Activated T-helper 1 cell treated with Interleukin-2 at 50 U/mL for 16 hours (primary cell): ENCODE measurements around the gene TSPAN18.

Experiments used
- DNase-seq: peaks from one replicate; pipeline ENCODE4 v3.0.0-alpha.2; 2020; ENCODE audit warnings: low read depth

Gene TSPAN18

GRCh38 chr11:44737245-44738085 is 10.7 kb downstream of the TSPAN18 start:
- no peak for DNase-seq

- DNase-seq, result no peak
Observed at GRCh38 chr11:44738791-44739190, 12.0 kb downstream of the TSPAN18 start.

- no peak for DNase-seq
Observed at GRCh38 chr11:44740967-44741366, 14.2 kb downstream of the TSPAN18 start.

GRCh38 chr11:44741976-44742375 is 15.2 kb downstream of the TSPAN18 start:
- no peak for DNase-seq

- no peak for DNase-seq
Observed at GRCh38 chr11:44742508-44743246, 15.9 kb downstream of the TSPAN18 start.

- no peak for DNase-seq
Observed at GRCh38 chr11:44743326-44743725, 16.6 kb downstream of the TSPAN18 start.

- no peak for DNase-seq
Observed at GRCh38 chr11:44743959-44744557, 17.3 kb downstream of the TSPAN18 start.

GRCh38 chr11:44746894-44747293 is 20.1 kb downstream of the TSPAN18 start:
- no peak for DNase-seq

- no peak for DNase-seq
Observed at GRCh38 chr11:44747316-44747715, 20.6 kb downstream of the TSPAN18 start.

- no peak for DNase-seq
Observed at GRCh38 chr11:44747836-44748235, 21.1 kb downstream of the TSPAN18 start.

GRCh38 chr11:44748606-44749005 is 21.8 kb downstream of the TSPAN18 start:
- DNase-seq, result no peak

- no peak for DNase-seq
Observed at GRCh38 chr11:44749189-44749588, 22.4 kb downstream of the TSPAN18 start.

- no peak for DNase-seq
Observed at GRCh38 chr11:44750551-44751465, 24.0 kb downstream of the TSPAN18 start.

- DNase-seq, result no peak
Observed at GRCh38 chr11:44752300-44752699, 25.5 kb downstream of the TSPAN18 start.

- DNase-seq, result no peak
Observed at GRCh38 chr11:44752713-44753112, 26.0 kb downstream of the TSPAN18 start.

- no peak for DNase-seq
Observed at GRCh38 chr11:44753961-44754645, 27.3 kb downstream of the TSPAN18 start.

GRCh38 chr11:44754876-44755555 is 28.3 kb downstream of the TSPAN18 start:
- no peak for DNase-seq

GRCh38 chr11:44755556-44756523 is 29.1 kb downstream of the TSPAN18 start:
- DNase-seq, result no peak

- DNase-seq, result no peak
Observed at GRCh38 chr11:44758983-44759382, 32.2 kb downstream of the TSPAN18 start.
